Measurements from ENCODE around the gene C1QTNF9.

The C1QTNF9 gene

DNA sequence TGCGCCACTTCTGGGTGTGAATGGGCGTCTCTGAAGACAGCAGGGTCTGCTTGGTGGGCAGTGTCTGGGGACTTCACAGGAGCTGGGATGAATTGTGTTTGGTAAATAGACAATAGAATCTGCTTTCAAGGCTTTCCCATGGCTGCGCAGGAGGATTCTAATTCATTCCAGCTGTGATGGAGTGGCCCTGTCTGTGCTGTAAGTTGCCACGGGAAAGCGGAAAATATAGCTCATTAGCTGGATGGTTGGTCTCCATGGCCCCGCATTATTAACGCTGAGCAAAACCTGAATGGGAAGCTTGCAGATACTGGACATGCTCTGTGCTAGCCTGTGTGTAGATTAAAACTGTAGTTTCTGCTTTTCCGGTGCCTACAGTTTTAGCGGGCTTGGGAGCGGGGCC is 15.6 kb upstream of the C1QTNF9 start:
- H4K20me1 ChIP-seq (ENCODE audit: insufficient read depth, low read length), result no peaks in the 10 kb centered on the region
- peaks cover 41% of the 10 kb centered on the region for H3K36me3 ChIP-seq (ENCODE audit: insufficient read depth, low read length)
- H3K79me2 ChIP-seq (ENCODE audit: insufficient read depth, low read length), result no peaks in the 10 kb centered on the region
- H3K9ac ChIP-seq (ENCODE audit: low read depth, low read length), result no peak overlapping the region
- H3K4me3 ChIP-seq (ENCODE audit: low read depth in 1 of 2, low read length in 2 of 2), result no peak overlapping the region
- H3K4me2 ChIP-seq (ENCODE audit: insufficient read depth, low read length), result no peak overlapping the region
- no peaks in the 10 kb centered on the region for H3K9me3 ChIP-seq (ENCODE audit: insufficient read depth, low read length, severe bottlenecking)
- TF ChIP-seq EZH2 (IDR thresholded peaks at IDR 0.05; ENCODE audit: borderline replicate concordance, low read depth, low read length, severe bottlenecking) (no peak), CTCF (IDR thresholded peaks at IDR 0.05; ENCODE audit: borderline replicate concordance, extremely low read depth, low read length, poor library complexity, severe bottlenecking) (no peak)
- H3K4me1 ChIP-seq (ENCODE audit: insufficient read depth, low read length), result no peaks in the 10 kb centered on the region
- H2AFZ ChIP-seq (ENCODE audit: low read depth, low read length), result no peak overlapping the region
- no peak for ATAC-seq (ENCODE audit: insufficient read depth, low read depth)
- no peak overlapping the region for H3K27ac ChIP-seq (ENCODE audit: low read length)
- no peaks in the 10 kb centered on the region for H3K27me3 ChIP-seq (ENCODE audit: insufficient read depth, low read length, poor library complexity)
- DNase-seq, result no peak

DNA sequence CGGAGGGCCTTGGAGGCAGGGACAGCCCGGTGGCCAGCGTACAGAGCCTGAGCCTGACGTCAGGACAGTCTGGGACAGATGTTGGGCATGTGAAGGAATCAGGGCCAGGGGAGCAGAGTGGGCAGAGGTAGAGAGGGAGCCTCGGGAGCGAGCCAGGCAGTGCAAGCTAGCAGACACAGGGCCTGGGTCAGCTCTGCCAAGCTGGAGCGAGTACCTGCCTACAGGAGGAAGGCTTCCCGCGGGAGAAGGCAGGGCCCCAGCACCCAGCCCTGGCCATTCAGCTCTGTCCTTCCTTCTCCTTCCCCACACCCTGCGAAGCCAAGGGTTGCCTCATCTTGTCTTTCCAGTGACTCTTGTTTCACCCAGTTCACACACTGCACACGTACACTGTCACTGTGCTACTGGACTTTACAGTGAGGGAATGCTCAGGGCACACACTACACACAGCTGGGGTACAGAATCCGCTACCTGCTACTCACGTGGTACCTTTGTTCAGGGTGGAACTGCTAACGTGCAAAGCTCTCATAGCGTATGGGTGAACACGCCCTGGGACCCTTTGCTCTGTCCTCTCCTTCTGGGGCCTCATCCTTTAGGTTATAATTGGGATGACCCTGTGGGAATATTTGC is 9.8 kb upstream of the C1QTNF9 start:
- no peak for DNase-seq
- no peak overlapping the region for H2AFZ ChIP-seq (ENCODE audit: low read depth, low read length)
- no peak for TF ChIP-seq CTCF (IDR thresholded peaks at IDR 0.05; ENCODE audit: borderline replicate concordance, extremely low read depth, low read length, poor library complexity, severe bottlenecking)
- TF ChIP-seq EZH2 (IDR thresholded peaks at IDR 0.05; ENCODE audit: borderline replicate concordance, low read depth, low read length, severe bottlenecking), result no peak
- no peaks in the 10 kb centered on the region for H3K9me3 ChIP-seq (ENCODE audit: insufficient read depth, low read length, severe bottlenecking)
- H3K9ac ChIP-seq (ENCODE audit: low read depth, low read length), result no peak overlapping the region
- no peaks in the 10 kb centered on the region for H4K20me1 ChIP-seq (ENCODE audit: insufficient read depth, low read length)
- H3K36me3 ChIP-seq (ENCODE audit: insufficient read depth, low read length), result peaks cover 38% of the 10 kb centered on the region
- no peak overlapping the region for H3K4me3 ChIP-seq (ENCODE audit: low read depth in 1 of 2, low read length in 2 of 2)
- H3K4me1 ChIP-seq (ENCODE audit: insufficient read depth, low read length), result no peaks in the 10 kb centered on the region
- H3K79me2 ChIP-seq (ENCODE audit: insufficient read depth, low read length), result no peaks in the 10 kb centered on the region
- H3K27me3 ChIP-seq (ENCODE audit: insufficient read depth, low read length, poor library complexity), result no peaks in the 10 kb centered on the region
- no peak for ATAC-seq (ENCODE audit: insufficient read depth, low read depth)
- H3K27ac ChIP-seq (ENCODE audit: low read length), result no peak overlapping the region
- no peak overlapping the region for H3K4me2 ChIP-seq (ENCODE audit: insufficient read depth, low read length)

DNA sequence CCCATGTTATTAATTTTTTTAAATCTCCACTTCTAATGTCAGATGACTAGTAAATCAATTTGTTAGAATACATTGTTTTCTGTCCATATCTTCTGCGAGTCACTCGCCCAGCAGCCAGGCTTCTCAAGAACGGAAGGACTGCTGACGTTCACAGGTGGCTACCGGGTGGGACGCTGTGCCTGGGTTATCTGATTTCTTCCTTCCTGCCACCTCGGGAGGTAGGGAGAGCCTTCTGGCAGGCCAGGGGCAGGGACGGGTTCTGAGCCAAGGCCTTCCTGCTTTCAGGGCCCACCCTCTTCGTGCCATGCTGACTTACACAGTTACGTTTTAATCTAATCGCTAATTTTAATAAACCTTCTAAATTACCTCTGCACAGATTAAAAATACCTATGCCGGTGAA is 7.9 kb upstream of the C1QTNF9 start:
- TF ChIP-seq EZH2 (IDR thresholded peaks at IDR 0.05; ENCODE audit: borderline replicate concordance, low read depth, low read length, severe bottlenecking) (no peak), CTCF (IDR thresholded peaks at IDR 0.05; ENCODE audit: borderline replicate concordance, extremely low read depth, low read length, poor library complexity, severe bottlenecking) (no peak)
- ATAC-seq (ENCODE audit: insufficient read depth, low read depth) (no peak), DNase-seq (no peak)
- Histone ChIP-seq H3K9ac (ENCODE audit: low read depth, low read length) (no peak overlapping the region), H3K27me3 (ENCODE audit: insufficient read depth, low read length, poor library complexity) (no peaks in the 10 kb centered on the region), H3K36me3 (ENCODE audit: insufficient read depth, low read length) (peaks cover 34% of the 10 kb centered on the region), H3K9me3 (ENCODE audit: insufficient read depth, low read length, severe bottlenecking) (no peaks in the 10 kb centered on the region), H3K79me2 (ENCODE audit: insufficient read depth, low read length) (no peaks in the 10 kb centered on the region), H2AFZ (ENCODE audit: low read depth, low read length) (no peak overlapping the region), H3K4me3 (ENCODE audit: low read depth in 1 of 2, low read length in 2 of 2) (no peak overlapping the region), H4K20me1 (ENCODE audit: insufficient read depth, low read length) (no peaks in the 10 kb centered on the region), H3K27ac (ENCODE audit: low read length) (no peak overlapping the region), H3K4me1 (ENCODE audit: insufficient read depth, low read length) (no peaks in the 10 kb centered on the region), H3K4me2 (ENCODE audit: insufficient read depth, low read length) (no peak overlapping the region)
